Measurements from ENCODE around the gene CYP3A7. TPM values are rescaled to one million over a fixed set of nuclear protein-coding genes. Genes with fewer than 3 reads are reported as not detected.

Gene CYP3A7
- total and polyA plus RNA-seq, 9 of the 15 experiments (the other 6 are each of a cell fraction or from before 2014, with no cell fraction given), result 0.20 TPM; not detected in 8

GRCh38 chr7:99679400-99680191 lies 55.4 kb downstream of the CYP3A7 start, which contains the start of gene CYP3A5 (continued):
- TF ChIP-seq KLF16 (IDR thresholded peaks at IDR 0.05), result no peak
- TF ChIP-seq, protein P1, sequence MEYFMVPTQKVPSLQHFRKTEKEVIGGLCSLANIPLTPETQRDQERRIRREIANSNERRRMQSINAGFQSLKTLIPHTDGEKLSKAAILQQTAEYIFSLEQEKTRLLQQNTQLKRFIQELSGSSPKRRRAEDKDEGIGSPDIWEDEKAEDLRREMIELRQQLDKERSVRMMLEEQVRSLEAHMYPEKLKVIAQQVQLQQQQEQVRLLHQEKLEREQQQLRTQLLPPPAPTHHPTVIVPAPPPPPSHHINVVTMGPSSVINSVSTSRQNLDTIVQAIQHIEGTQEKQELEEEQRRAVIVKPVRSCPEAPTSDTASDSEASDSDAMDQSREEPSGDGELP (CRISPR knock-in tag; IDR thresholded peaks at IDR 0.05; ENCODE audit: borderline replicate concordance), result peak; percentile 65
- peak; percentile 59; the same call in 1 of the 2 replicates for TF ChIP-seq CHAMP1 (IDR thresholded peaks at IDR 0.05)
- peak; percentile 34; the same call in 1 of the 2 replicates for TF ChIP-seq GABPB1 (CRISPR knock-in tag; IDR thresholded peaks at IDR 0.05)
- TF ChIP-seq BHLHE40 (IDR thresholded peaks at IDR 0.05; ENCODE audit: low read length), result peak; percentile 23; the same call in 1 of the 2 replicates
- TF ChIP-seq HDAC1 (IDR thresholded peaks at IDR 0.05), result 0 out of 4 replicates have a peak, but pooled peaks of 1 of the 2 experiments have one; percentile 39
- TF ChIP-seq NR2C2 (CRISPR knock-in tag; IDR thresholded peaks at IDR 0.05), result no peak
- peak; percentile 71; the same call in 1 of the 2 replicates for TF ChIP-seq NR2C2 (tag; IDR thresholded peaks at IDR 0.05)
- peak; percentile 83 for TF ChIP-seq IRF1 (CRISPR knock-in tag; IDR thresholded peaks at IDR 0.05; ENCODE audit: borderline replicate concordance)
- no peak for TF ChIP-seq XRCC3 (IDR thresholded peaks at IDR 0.05)
- peak; percentile 62 for TF ChIP-seq DPF2 (IDR thresholded peaks at IDR 0.05)
- peak; percentile 55 for TF ChIP-seq CBFA2T2 (conservative IDR thresholded peaks at IDR 0.05)
- TF ChIP-seq RHOXF2B (CRISPR knock-in tag; conservative IDR thresholded peaks at IDR 0.05), result no peak
- TF ChIP-seq CCNT2 (IDR thresholded peaks at IDR 0.05; ENCODE audit: borderline replicate concordance, extremely low read depth, insufficient read length, low read depth, low read length), result peak; percentile 55
- 0 out of 2 replicates have a peak, but pooled peaks have one; percentile 28 for TF ChIP-seq SPI1 (IDR thresholded peaks at IDR 0.05; ENCODE audit: borderline replicate concordance, low read depth, low read length)
- 0 out of 2 replicates have a peak, but pooled peaks have one; percentile 19 for TF ChIP-seq KLF13 (tag; IDR thresholded peaks at IDR 0.05; ENCODE audit: borderline replicate concordance, low read depth)
- no peak for TF ChIP-seq HDAC6 (IDR thresholded peaks at IDR 0.05; ENCODE audit: low read depth, low read length)
- TF ChIP-seq TCF7 (IDR thresholded peaks at IDR 0.05; ENCODE audit: borderline replicate concordance), result 0 out of 2 replicates have a peak, but pooled peaks have one; percentile 19
- peak; percentile 81; the same call in 1 of the 2 replicates for TF ChIP-seq FOXJ2 (tag; IDR thresholded peaks at IDR 0.05)
- peak; percentile 83 for TF ChIP-seq PBX2 (CRISPR knock-in tag; IDR thresholded peaks at IDR 0.05; ENCODE audit: low read depth)
- peak; percentile 99 for TF ChIP-seq PBX2 (tag; conservative IDR thresholded peaks at IDR 0.05; ENCODE audit: low read depth)
- peak; percentile 65 to 77 for TF ChIP-seq KDM1A (IDR thresholded peaks at IDR 0.05)
